Keratinocyte (primary cell): ENCODE measurements around the gene POU5F2. TPM values are rescaled to one million over a fixed set of nuclear protein-coding genes. Genes with fewer than 3 reads are reported as not detected.

Source experiments
- DNase-seq: peaks from one replicate; pipeline ENCODE4 v3.0.0-alpha.2; 2011; ENCODE audit warnings: low read depth, missing footprints, low spot score
- FAIRE-seq: peaks from 2 replicates; lab custom pipeline; 2011; peaks lifted over from hg19 to GRCh38; lab: Jason Lieb, UNC
- H2AFZ ChIP-seq: 2 replicates; pipeline ENCODE4 v1.6.0; 2012; ENCODE audit warnings: low read length, control low read depth, inconsistent platforms; ENCODE audit not compliant: control insufficient read depth
- H3K27ac ChIP-seq: 2 replicates; pipeline ENCODE4 v1.5.1; 2011; ENCODE audit warnings: low read length; ENCODE audit not compliant: control insufficient read depth, insufficient read depth
- H3K27me3 ChIP-seq: 3 replicates; pipeline ENCODE4 v1.6.0; 2011; ENCODE audit warnings: low read length; ENCODE audit not compliant: control insufficient read depth, insufficient read depth; ENCODE audit errors: extremely low read depth
- H3K36me3 ChIP-seq, 2 experiments: 2 replicates in 1 of 2; 3 replicates in 1 of 2; pipeline ENCODE4 v1.5.1; 2011; ENCODE audit warnings: low read length in 2 of 2, mild to moderate bottlenecking in 1 of 2; ENCODE audit not compliant: control insufficient read depth in 2 of 2, insufficient read depth in 2 of 2; ENCODE audit errors: extremely low read depth in 1 of 2
- H3K4me1 ChIP-seq: 3 replicates; pipeline ENCODE4 v1.5.1; 2011; ENCODE audit warnings: low read length; ENCODE audit not compliant: control insufficient read depth, insufficient read depth; ENCODE audit errors: extremely low read depth
- H3K4me2 ChIP-seq: 3 replicates; pipeline ENCODE4 v1.6.0; 2011; ENCODE audit warnings: low read depth, low read length; ENCODE audit not compliant: control insufficient read depth, insufficient read depth; ENCODE audit errors: extremely low read depth
- H3K4me3 ChIP-seq, 3 experiments: fragments of 200-600 bp in 1 of 3; sonication (generic) in 1 of 3; 2 replicates in 2 of 3; 3 replicates in 1 of 3; pipeline ENCODE4 v1.5.1; 2011 to 2016; ENCODE audit warnings: low read length in 3 of 3, mild to moderate bottlenecking in 3 of 3, control low read depth in 2 of 3, inconsistent platforms in 1 of 3, low read depth in 1 of 3, mixed read lengths in 1 of 3, mixed run types in 1 of 3, moderate library complexity in 1 of 3; ENCODE audit not compliant: control insufficient read depth in 2 of 3, insufficient read depth in 2 of 3; ENCODE audit errors: extremely low read depth in 1 of 3
- H3K79me2 ChIP-seq: 2 replicates; pipeline ENCODE4 v1.6.0; 2012; ENCODE audit warnings: low read length; ENCODE audit not compliant: control insufficient read depth, insufficient read depth
- H3K9ac ChIP-seq: 3 replicates; pipeline ENCODE4 v1.6.0; 2011; ENCODE audit warnings: low read length; ENCODE audit not compliant: control insufficient read depth, insufficient read depth; ENCODE audit errors: extremely low read depth
- H3K9me1 ChIP-seq: 3 replicates; pipeline ENCODE4 v1.6.0; 2011; ENCODE audit warnings: low read length; ENCODE audit not compliant: control insufficient read depth, insufficient read depth; ENCODE audit errors: extremely low read depth
- H3K9me3 ChIP-seq: 2 replicates; pipeline ENCODE4 v1.5.1; 2012; ENCODE audit warnings: low read depth, low read length; ENCODE audit not compliant: control insufficient read depth
- H4K20me1 ChIP-seq: 3 replicates; pipeline ENCODE4 v1.6.0; 2011; ENCODE audit warnings: low read length; ENCODE audit not compliant: control insufficient read depth, insufficient read depth; ENCODE audit errors: extremely low read depth
- CTCF ChIP-seq, 3 experiments: IDR thresholded peaks in 1 of 3; conservative IDR thresholded peaks in 1 of 3; optimal IDR thresholded peaks in 1 of 3; 2 replicates in 2 of 3; 3 replicates in 1 of 3; pipeline versions ENCODE3 to v1.5.1; 2011; ENCODE audit warnings: low read length in 3 of 3, mild to moderate bottlenecking in 3 of 3, moderate library complexity in 2 of 3, control low read depth in 1 of 3, inconsistent platforms in 1 of 3; ENCODE audit not compliant: insufficient read depth in 2 of 3; ENCODE audit errors: extremely low read depth in 1 of 3
- EZH2 ChIP-seq: IDR thresholded peaks from one replicate; pipeline ENCODE4 v1.6.1; 2012; ENCODE audit warnings: inconsistent platforms, mild to moderate bottlenecking, low read length, moderate library complexity
- dilution Hi-C: fragments of 300-500 bp; cut with MboI; formaldehyde crosslinking; loops from one replicate; pipeline ENCODE4 v1.7.0; 2020; ENCODE audit warnings: low sequenced_read_pairs; ENCODE audit not compliant: extremely low pct_ligation_motif_present
- polyA plus RNA-seq, 5 experiments: library from polyadenylated mRNA; depleted of rRNA in 3 of 5; stranded (reverse) in 3 of 5; stranded (forward) in 1 of 5; unstranded in 1 of 5; fragments of >200 nt; gene quantifications; 1 replicate in 1 of 5; 2 replicates in 3 of 5; 3 replicates in 1 of 5; pipeline versions ENCODE4 v1.2.1 to v1.2.3, GENCODE V29; 2011 to 2012; ENCODE audit warnings: missing spikeins in 2 of 5, low read depth in 1 of 5, low replicate concordance in 1 of 5

POU5F2 gene
- polyA plus RNA-seq, 1 donor (not counting 4 experiments of a cell fraction or from before 2014, with no cell fraction given) = 0.09 TPM

GRCh38 chr5:93785475-93785874, 44.1 kb upstream of the POU5F2 start:
- no peaks in the 10 kb centered on the region for H3K79me2 ChIP-seq
- peaks cover 5% of the 10 kb centered on the region for H3K4me1 ChIP-seq
- dilution Hi-C loops = no loop called here
- no peak for TF ChIP-seq CTCF (optimal IDR thresholded peaks at IDR 0.05 in 1 of 3, IDR thresholded peaks at IDR 0.05 in 1 of 3, conservative IDR thresholded peaks at IDR 0.05 in 1 of 3; ENCODE audit: extremely low read depth in 1 of 3, insufficient read depth in 2 of 3, low read length in 3 of 3)
- TF ChIP-seq EZH2 = no peak
- no peaks in the 10 kb centered on the region for H3K36me3 ChIP-seq
- no peak overlapping the region for H3K4me3 ChIP-seq
- H3K9ac ChIP-seq = no peak overlapping the region
- no peak overlapping the region for H3K27ac ChIP-seq
- H3K9me1 ChIP-seq = no peaks in the 10 kb centered on the region
- FAIRE-seq (no peak), DNase-seq (no peak)
- no peak overlapping the region for H3K4me2 ChIP-seq
- no peak overlapping the region for H2AFZ ChIP-seq
- no peaks in the 10 kb centered on the region for H4K20me1 ChIP-seq
- no peaks in the 10 kb centered on the region for H3K27me3 ChIP-seq
- no peaks in the 10 kb centered on the region for H3K9me3 ChIP-seq

- H3K9ac ChIP-seq = no peak overlapping the region
- dilution Hi-C loops = no loop called here
- no peak for DNase-seq
- no peak overlapping the region for H3K4me3 ChIP-seq
- no peaks in the 10 kb centered on the region for H3K9me1 ChIP-seq
- H3K79me2 ChIP-seq = no peaks in the 10 kb centered on the region
- H2AFZ ChIP-seq = no peak overlapping the region
- H3K36me3 ChIP-seq = no peaks in the 10 kb centered on the region
- H3K9me3 ChIP-seq = no peaks in the 10 kb centered on the region
- TF ChIP-seq CTCF (optimal IDR thresholded peaks at IDR 0.05 in 1 of 3, IDR thresholded peaks at IDR 0.05 in 1 of 3, conservative IDR thresholded peaks at IDR 0.05 in 1 of 3; ENCODE audit: extremely low read depth in 1 of 3, insufficient read depth in 2 of 3, low read length in 3 of 3) (no peak), EZH2 (no peak)
- no peaks in the 10 kb centered on the region for H3K27me3 ChIP-seq
- H3K27ac ChIP-seq = no peak overlapping the region
- FAIRE-seq = no peak
- H3K4me2 ChIP-seq = no peak overlapping the region
- H4K20me1 ChIP-seq = no peaks in the 10 kb centered on the region
- H3K4me1 ChIP-seq = no peaks in the 10 kb centered on the region
Measured at GRCh38 chr5:93782978-93783377, 41.6 kb upstream of the POU5F2 start.
